Pancreas (tissue), 10 donors: Measurements from ENCODE around the gene METTL16. TPM values are rescaled to one million over a fixed set of nuclear protein-coding genes. Genes with fewer than 3 reads are reported as not detected.
A peak's percentile ranks its signal among the peaks of the same experiment; 100 is the strongest.
"Not testable (repeated sequence)": the region's sequence is repeated elsewhere in the genome, so short reads cannot be mapped to it uniquely, and the experiment has no call there.

ENCODE experiments used
- ATAC-seq, 4 donors: fragments of 200-7000 bp; cut with Tn5 transposase; one replicate each; pipeline versions ENCODE4 v1.8.0 to v1.9.1; 2020; ENCODE audit warnings: mild to moderate bottlenecking in 4 of 4, moderate library complexity in 4 of 4
- DNase-seq, 6 donors: peaks; one replicate each; pipeline ENCODE4 v3.0.0-alpha.2; 2020
- FAIRE-seq: peaks from 2 replicates; lab custom pipeline; 2012; peaks lifted over from hg19 to GRCh38; lab: Jason Lieb, UNC
- H3K27ac ChIP-seq, 4 donors: fragments of 200-600 bp; sonication (generic); 1 replicate in 3 of 4; 2 replicates in 1 of 4; pipeline versions ENCODE4 v1.5.0 to v1.8.0; 2020
- H3K27me3 ChIP-seq, 4 donors: fragments of 200-600 bp; one replicate each; pipeline ENCODE4 v1.8.0; 2021
- H3K36me3 ChIP-seq, 3 donors: fragments of 200-600 bp; sonication (generic) in 1 of 3; one replicate each; pipeline versions ENCODE4 v1.5.0 to v1.8.0; 2020 to 2021
- H3K4me1 ChIP-seq, 3 donors: fragments of 200-600 bp; one replicate each; pipeline ENCODE4 v1.8.0; 2021
- H3K4me3 ChIP-seq, 4 donors: fragments of 200-600 bp; sonication (generic) in 2 of 4; one replicate each; pipeline versions ENCODE4 v1.5.0 to v1.8.0; 2020 to 2021
- H3K9me3 ChIP-seq, 4 donors: fragments of 200-600 bp; one replicate each; pipeline ENCODE4 v1.8.0; 2021
- WGBS, 2 donors: extraction: QIAGEN DNeasy Blood & Tissue Kit; methylation state at CpG; one replicate each; pipeline ENCODE4 v1.1.7; 2013; 5-methylcytosine and 5-hydroxymethylcytosine counted together
- intact Hi-C, 3 donors: fragments of 100-400 bp; cut with DNase I; formaldehyde crosslinking; loops; one replicate each; pipeline versions ENCODE4 v1.11.1 to v1.14.2; 2022
- polyA plus RNA-seq, 2 donors: library from polyadenylated mRNA; stranded (reverse); fragments of 200-250 nt; gene quantifications; one replicate each; pipeline ENCODE4 v1.2.3, GENCODE V29; 2013
- total RNA-seq, 6 donors: library from RNA; stranded (reverse); fragmentation: NEBNext Ultra II Directional in 4 of 6; extraction: Animal tissue kit (Norgen Biotek cat#: 25700) in 4 of 6; gene quantifications; one replicate each; pipeline versions ENCODE4 v1.2.1 to v1.2.4, GENCODE V29; 2021 to 2023
- TF ChIP-seq, protein P1 (sequence below), 4 donors: fragments of 200-600 bp; sonication (generic) in 3 of 4; IDR thresholded peaks; one replicate each; pipeline versions ENCODE4 v1.5.0 to v1.8.0; 2021; ENCODE audit warnings: antibody characterized with exemption in 4 of 4
- donor health status: healthy with polysubstance abuse.
- donor health status: DM: no; HTN: no; CAD: no; lungs with moderate emphysema.
- donor health status: DM: no; HTN: no; CAD: no.
- donor health status: control.
- donor health status: control.
- donor health status: Bipolar disorder and iron deficiency.
- donor health status: DM: yes; HTN: yes; CAD: no.
- donor health status: DM: no; HTN: no; CAD: no.
- donor health status: DM: no; HTN: no; CAD: no.
- donor health status: DM: yes; HTN: yes; CAD: no.

METTL16 gene
- total and polyA plus RNA-seq, 8 donors = 9.2 to 19.6 (median 14.4) TPM

DNA sequence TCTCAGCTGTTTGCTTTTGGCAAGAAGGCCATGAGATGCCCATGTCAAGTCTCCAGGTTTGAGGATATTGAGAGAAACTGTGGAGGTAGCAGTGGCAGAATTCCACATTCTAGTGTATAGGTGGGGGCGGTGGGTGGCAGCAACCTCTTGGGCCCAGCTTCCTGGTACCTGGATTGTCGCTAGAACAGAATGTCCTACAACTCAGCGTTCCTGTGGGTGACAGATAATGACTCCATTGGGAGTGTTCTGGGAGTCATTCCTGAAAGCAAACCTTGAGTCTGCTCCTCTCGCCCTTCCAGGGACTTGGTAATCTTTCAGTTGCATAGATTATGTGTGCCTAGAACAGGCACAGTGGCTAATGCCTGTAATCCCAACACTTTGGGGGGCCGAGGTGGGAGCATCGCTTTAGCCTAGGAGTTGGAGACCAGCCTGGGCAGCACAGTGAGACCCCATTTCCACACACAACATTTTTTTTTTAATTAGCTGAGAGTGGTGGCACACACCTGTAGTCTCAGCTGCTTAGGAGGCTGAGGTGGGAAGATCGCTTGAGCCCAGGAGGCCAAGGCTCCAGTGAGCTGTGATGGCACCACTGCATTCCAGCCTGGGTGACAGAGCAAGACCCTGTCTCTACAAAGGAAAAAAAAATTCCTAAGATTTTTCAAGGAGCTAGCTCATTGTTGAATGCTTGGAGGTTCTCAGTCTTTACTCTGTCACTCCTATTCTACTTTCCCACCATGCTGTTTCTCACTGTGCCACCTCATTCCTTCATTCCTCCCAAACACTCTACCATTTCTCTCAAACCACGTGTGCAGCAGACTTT is 37.9 kb upstream of the METTL16 start:
- FAIRE-seq = no peak
- no peaks in the 10 kb centered on the region for H3K4me1 ChIP-seq
- no peak for ATAC-seq
- TF ChIP-seq, protein P1, sequence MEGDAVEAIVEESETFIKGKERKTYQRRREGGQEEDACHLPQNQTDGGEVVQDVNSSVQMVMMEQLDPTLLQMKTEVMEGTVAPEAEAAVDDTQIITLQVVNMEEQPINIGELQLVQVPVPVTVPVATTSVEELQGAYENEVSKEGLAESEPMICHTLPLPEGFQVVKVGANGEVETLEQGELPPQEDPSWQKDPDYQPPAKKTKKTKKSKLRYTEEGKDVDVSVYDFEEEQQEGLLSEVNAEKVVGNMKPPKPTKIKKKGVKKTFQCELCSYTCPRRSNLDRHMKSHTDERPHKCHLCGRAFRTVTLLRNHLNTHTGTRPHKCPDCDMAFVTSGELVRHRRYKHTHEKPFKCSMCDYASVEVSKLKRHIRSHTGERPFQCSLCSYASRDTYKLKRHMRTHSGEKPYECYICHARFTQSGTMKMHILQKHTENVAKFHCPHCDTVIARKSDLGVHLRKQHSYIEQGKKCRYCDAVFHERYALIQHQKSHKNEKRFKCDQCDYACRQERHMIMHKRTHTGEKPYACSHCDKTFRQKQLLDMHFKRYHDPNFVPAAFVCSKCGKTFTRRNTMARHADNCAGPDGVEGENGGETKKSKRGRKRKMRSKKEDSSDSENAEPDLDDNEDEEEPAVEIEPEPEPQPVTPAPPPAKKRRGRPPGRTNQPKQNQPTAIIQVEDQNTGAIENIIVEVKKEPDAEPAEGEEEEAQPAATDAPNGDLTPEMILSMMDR (IDR thresholded peaks at IDR 0.05) = no peak
- no peak overlapping the region for H3K4me3 ChIP-seq
- DNase-seq = no peak
- WGBS, 2 donors = 84 to 85% methylated on average over 8 of the region's 8 CpGs
- no peaks in the 10 kb centered on the region for H3K27me3 ChIP-seq
- no peaks in the 10 kb centered on the region for H3K36me3 ChIP-seq
- no peaks in the 10 kb centered on the region for H3K9me3 ChIP-seq
- H3K27ac ChIP-seq = no peak overlapping the region
- intact Hi-C loops = no loop called here

DNA sequence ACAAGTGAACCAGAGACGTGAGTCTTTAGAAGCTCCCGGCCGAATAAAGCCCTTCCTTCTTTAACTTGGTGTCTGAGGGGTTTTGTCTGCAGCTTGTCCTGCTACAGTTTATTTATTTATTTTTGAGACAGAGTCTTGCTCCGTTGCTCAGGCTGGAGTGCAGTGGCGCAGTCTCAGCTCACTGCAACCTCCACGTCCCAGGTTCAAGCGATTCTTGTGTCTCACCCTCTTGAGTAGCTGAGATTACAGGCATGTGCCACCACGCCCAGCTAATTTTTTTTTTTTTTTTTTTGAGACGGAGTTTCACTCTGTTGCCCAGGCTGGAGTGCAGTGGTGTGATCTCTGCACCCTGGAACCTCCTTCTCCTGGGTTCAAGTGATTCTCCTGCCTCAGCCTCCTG is 36.3 kb upstream of the METTL16 start:
- FAIRE-seq, DNase-seq, H3K36me3 ChIP-seq, ATAC-seq, intact Hi-C loops, H3K4me3 ChIP-seq, H3K9me3 ChIP-seq, H3K27ac ChIP-seq, H3K27me3 ChIP-seq, H3K4me1 ChIP-seq: not testable (repeated sequence)
- 80 to 85% methylated on average over 9 of the region's 9 CpGs for WGBS, 2 donors

DNA sequence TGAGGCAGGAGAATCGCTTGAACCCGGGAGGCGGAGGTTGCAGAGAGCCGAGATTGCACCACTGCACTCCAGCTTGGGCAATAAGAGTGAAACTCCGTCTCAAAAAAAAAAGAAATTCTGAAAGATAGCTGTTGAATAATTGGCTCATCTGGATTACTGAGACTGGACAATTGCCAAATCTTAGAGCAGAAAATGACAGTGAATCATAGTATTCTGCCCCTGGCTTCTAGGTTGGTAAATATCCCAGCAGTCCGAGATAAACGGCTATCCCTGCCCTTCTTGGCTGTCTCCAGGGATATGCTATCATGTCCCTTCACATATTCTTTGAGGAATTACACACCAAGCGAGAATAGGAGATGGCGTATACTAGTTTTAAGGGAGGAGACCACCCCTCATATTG is 35.5 kb upstream of the METTL16 start:
- H3K4me3 ChIP-seq = no peak overlapping the region
- H3K4me1 ChIP-seq = no peaks in the 10 kb centered on the region
- no peaks in the 10 kb centered on the region for H3K9me3 ChIP-seq
- ATAC-seq = peak in 1 of 4 donors; percentile 40
- WGBS, 2 donors = 82 to 86% methylated on average over 9 of the region's 9 CpGs
- TF ChIP-seq, protein P1 (IDR thresholded peaks at IDR 0.05) = no peak
- intact Hi-C loops = no loop called here
- H3K27me3 ChIP-seq = no peaks in the 10 kb centered on the region
- no peak for FAIRE-seq
- H3K27ac ChIP-seq = no peak overlapping the region
- DNase-seq = no peak
- H3K36me3 ChIP-seq = no peaks in the 10 kb centered on the region

DNA sequence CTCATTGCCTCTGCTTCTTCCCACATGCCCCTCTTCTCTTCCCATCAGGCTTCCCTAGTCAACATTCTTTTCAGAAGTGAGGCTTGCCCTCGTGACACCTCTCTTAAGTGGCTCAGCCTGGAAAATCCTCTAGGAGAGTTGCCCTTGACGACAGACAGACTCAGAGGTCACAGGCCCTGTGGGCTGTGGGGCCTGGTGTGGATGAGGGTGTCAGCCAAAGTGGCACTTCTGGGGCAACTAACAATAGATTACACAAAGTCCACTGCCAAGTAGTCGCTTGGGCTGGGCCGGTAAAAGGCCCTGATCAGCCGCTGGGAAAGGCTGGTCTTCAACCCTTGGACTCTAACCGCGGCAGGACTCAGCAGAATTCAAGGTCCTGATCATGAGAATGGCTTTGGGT is 33.7 kb upstream of the METTL16 start:
- DNase-seq (peak in 1 of 6 donors; percentile 27), FAIRE-seq (no peak), ATAC-seq (peak; percentile 34 to 82 (median 52))
- Histone ChIP-seq H3K27ac (no peak overlapping the region), H3K27me3 (no peaks in the 10 kb centered on the region), H3K36me3 (no peaks in the 10 kb centered on the region), H3K9me3 (no peaks in the 10 kb centered on the region), H3K4me3 (no peak overlapping the region), H3K4me1 (no peaks in the 10 kb centered on the region)
- 39 to 41% methylated on average over 7 of the region's 7 CpGs for WGBS, 2 donors
- intact Hi-C loops = no loop called here
- TF ChIP-seq, protein P1 (IDR thresholded peaks at IDR 0.05) = no peak

DNA sequence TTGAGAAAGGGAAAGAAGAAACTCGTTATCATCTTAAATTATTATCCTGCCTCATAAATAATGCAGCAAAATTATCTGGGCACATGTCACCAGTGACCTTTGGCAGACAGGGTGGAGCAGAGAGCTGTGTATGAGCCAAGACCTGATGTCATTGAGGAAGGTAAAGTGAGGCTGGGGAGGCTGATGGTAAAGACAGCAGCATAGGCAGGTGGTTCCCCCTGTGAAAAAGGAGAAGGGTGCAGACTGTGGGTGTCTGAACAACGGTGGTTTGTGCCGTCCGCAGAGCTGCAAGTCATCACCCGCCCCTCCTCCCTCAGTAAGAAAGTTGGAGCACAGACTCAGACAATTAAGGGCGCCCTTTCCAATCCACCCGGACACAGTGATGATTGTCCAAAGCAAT is 30.8 kb upstream of the METTL16 start:
- no peak for FAIRE-seq
- no peak for ATAC-seq
- no peaks in the 10 kb centered on the region for H3K4me1 ChIP-seq
- H3K9me3 ChIP-seq = no peaks in the 10 kb centered on the region
- WGBS, 2 donors = 67 to 71% methylated on average over 7 of the region's 7 CpGs
- TF ChIP-seq, protein P1 (IDR thresholded peaks at IDR 0.05) = no peak
- no peaks in the 10 kb centered on the region for H3K27me3 ChIP-seq
- no peak overlapping the region for H3K27ac ChIP-seq
- no peak overlapping the region for H3K4me3 ChIP-seq
- intact Hi-C loops = no loop called here
- DNase-seq = no peak
- no peaks in the 10 kb centered on the region for H3K36me3 ChIP-seq
